ENCODE results near the gene SASS6.

The SASS6 gene

GRCh38 chr1:100146958-100147357, 14.2 kb upstream of the SASS6 start:
- H3K36me3 ChIP-seq (ENCODE audit: control insufficient read depth, insufficient read depth, low read length) = peaks cover 55% of the 10 kb centered on the region
- no peaks in the 10 kb centered on the region for H3K9me3 ChIP-seq (ENCODE audit: control insufficient read depth, insufficient read depth, low read depth, low read length)
- no peak overlapping the region for H3K27ac ChIP-seq (ENCODE audit: low read depth, low read length)
- no peaks in the 10 kb centered on the region for H3K4me1 ChIP-seq (ENCODE audit: control insufficient read depth, insufficient read depth, low read length)
- H3K9ac ChIP-seq (ENCODE audit: low read length) = no peak overlapping the region
- H3K4me3 ChIP-seq (ENCODE audit: low read depth, low read length) = no peak overlapping the region
- no peaks in the 10 kb centered on the region for H3K27me3 ChIP-seq (ENCODE audit: control insufficient read depth, insufficient read depth, low read length)

GRCh38 chr1:100145116-100145515, 12.4 kb upstream of the SASS6 start:
- no peak overlapping the region for H3K4me3 ChIP-seq (ENCODE audit: low read depth, low read length)
- no peaks in the 10 kb centered on the region for H3K4me1 ChIP-seq (ENCODE audit: control insufficient read depth, insufficient read depth, low read length)
- peaks cover 74% of the 10 kb centered on the region for H3K36me3 ChIP-seq (ENCODE audit: control insufficient read depth, insufficient read depth, low read length)
- H3K27ac ChIP-seq (ENCODE audit: low read depth, low read length) = no peak overlapping the region
- H3K9ac ChIP-seq (ENCODE audit: low read length) = no peak overlapping the region
- no peaks in the 10 kb centered on the region for H3K9me3 ChIP-seq (ENCODE audit: control insufficient read depth, insufficient read depth, low read depth, low read length)
- H3K27me3 ChIP-seq (ENCODE audit: control insufficient read depth, insufficient read depth, low read length) = no peaks in the 10 kb centered on the region

GRCh38 chr1:100142343-100142742, 9.6 kb upstream of the SASS6 start:
- no peaks in the 10 kb centered on the region for H3K27me3 ChIP-seq (ENCODE audit: control insufficient read depth, insufficient read depth, low read length)
- no peaks in the 10 kb centered on the region for H3K4me1 ChIP-seq (ENCODE audit: control insufficient read depth, insufficient read depth, low read length)
- H3K27ac ChIP-seq (ENCODE audit: low read depth, low read length) = no peak overlapping the region
- H3K9me3 ChIP-seq (ENCODE audit: control insufficient read depth, insufficient read depth, low read depth, low read length) = no peaks in the 10 kb centered on the region
- H3K4me3 ChIP-seq (ENCODE audit: low read depth, low read length) = no peak overlapping the region
- no peak overlapping the region for H3K9ac ChIP-seq (ENCODE audit: low read length)
- H3K36me3 ChIP-seq (ENCODE audit: control insufficient read depth, insufficient read depth, low read length) = peaks cover 87% of the 10 kb centered on the region

DNA sequence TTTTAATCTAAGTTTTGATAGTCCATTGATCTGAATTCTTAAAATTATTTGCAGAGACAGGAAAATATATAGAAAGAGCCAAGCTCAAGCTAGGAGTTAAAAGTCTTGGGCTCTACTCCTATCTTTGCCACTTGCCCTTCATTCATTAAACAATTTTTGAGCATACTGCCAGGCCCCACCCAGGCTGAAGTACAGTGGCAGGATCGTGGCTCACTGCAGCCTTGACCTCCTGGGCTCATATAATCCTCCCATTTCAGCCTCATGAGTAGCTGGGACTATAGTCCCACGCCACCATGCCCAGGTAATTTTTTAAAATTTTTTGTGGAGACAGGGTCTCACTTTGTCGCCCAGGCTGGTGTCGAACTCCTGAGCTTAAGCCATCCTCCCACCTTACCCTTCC, 8.5 kb upstream of the SASS6 start:
- no peaks in the 10 kb centered on the region for H3K9me3 ChIP-seq (ENCODE audit: control insufficient read depth, insufficient read depth, low read depth, low read length)
- H3K27ac ChIP-seq (ENCODE audit: low read depth, low read length) = no peak overlapping the region
- H3K27me3 ChIP-seq (ENCODE audit: control insufficient read depth, insufficient read depth, low read length) = no peaks in the 10 kb centered on the region
- no peak overlapping the region for H3K9ac ChIP-seq (ENCODE audit: low read length)
- no peak overlapping the region for H3K4me3 ChIP-seq (ENCODE audit: low read depth, low read length)
- H3K4me1 ChIP-seq (ENCODE audit: control insufficient read depth, insufficient read depth, low read length) = no peaks in the 10 kb centered on the region
- H3K36me3 ChIP-seq (ENCODE audit: control insufficient read depth, insufficient read depth, low read length) = peaks cover 91% of the 10 kb centered on the region

GRCh38 chr1:100137602-100138001, 4.9 kb upstream of the SASS6 start:
- H3K9me3 ChIP-seq (ENCODE audit: control insufficient read depth, insufficient read depth, low read depth, low read length) = no peaks in the 10 kb centered on the region
- H3K4me3 ChIP-seq (ENCODE audit: low read depth, low read length) = no peak overlapping the region
- H3K4me1 ChIP-seq (ENCODE audit: control insufficient read depth, insufficient read depth, low read length) = no peaks in the 10 kb centered on the region
- no peaks in the 10 kb centered on the region for H3K27me3 ChIP-seq (ENCODE audit: control insufficient read depth, insufficient read depth, low read length)
- peaks cover 57% of the 10 kb centered on the region for H3K36me3 ChIP-seq (ENCODE audit: control insufficient read depth, insufficient read depth, low read length)
- no peak overlapping the region for H3K9ac ChIP-seq (ENCODE audit: low read length)
- H3K27ac ChIP-seq (ENCODE audit: low read depth, low read length) = no peak overlapping the region

DNA sequence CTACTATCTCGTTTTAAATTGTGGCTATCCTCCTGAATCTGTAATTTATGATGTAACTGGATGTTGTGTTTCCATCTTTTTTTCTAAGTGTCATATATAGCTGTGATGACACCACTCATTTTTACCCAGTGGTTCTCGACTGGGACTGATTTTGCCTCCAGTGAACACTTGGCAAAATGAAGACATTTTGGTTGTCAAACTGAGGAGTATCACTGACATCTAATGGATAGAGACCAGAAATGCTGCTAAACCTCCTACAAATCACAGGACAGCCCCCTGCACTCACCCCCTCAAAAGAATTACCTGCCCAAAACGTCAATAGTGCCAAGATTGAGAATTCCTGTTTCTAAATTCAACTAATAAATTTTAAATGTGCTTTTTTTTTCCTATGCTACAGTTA, 2.1 kb upstream of the SASS6 start:
- peaks cover 29% of the 10 kb centered on the region for H3K36me3 ChIP-seq (ENCODE audit: control insufficient read depth, insufficient read depth, low read length)
- H3K4me1 ChIP-seq (ENCODE audit: control insufficient read depth, insufficient read depth, low read length) = 0 out of 2 replicates have a peak, but pooled peaks cover 6% of the 10 kb centered on the region
- no peak overlapping the region for H3K9ac ChIP-seq (ENCODE audit: low read length)
- no peaks in the 10 kb centered on the region for H3K9me3 ChIP-seq (ENCODE audit: control insufficient read depth, insufficient read depth, low read depth, low read length)
- no peak overlapping the region for H3K27ac ChIP-seq (ENCODE audit: low read depth, low read length)
- H3K4me3 ChIP-seq (ENCODE audit: low read depth, low read length) = no peak overlapping the region
- no peaks in the 10 kb centered on the region for H3K27me3 ChIP-seq (ENCODE audit: control insufficient read depth, insufficient read depth, low read length)

DNA sequence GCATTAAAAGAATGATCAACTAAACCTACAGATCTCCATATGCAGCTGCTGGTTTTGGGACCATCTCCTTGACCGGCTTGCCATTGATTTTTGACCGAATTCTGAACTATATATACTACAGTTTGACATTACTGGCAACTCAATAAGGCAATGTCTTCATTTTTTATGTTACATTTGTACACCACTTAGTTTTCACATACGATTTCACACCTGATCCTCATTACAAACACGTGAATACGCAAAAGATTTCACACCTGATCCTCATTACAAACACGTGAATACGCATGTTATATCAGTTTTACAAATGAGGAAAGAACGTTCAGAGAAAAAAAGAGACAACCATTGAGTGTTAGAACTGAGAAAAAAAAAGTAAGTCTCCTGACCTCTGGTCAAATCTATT, 1.1 kb downstream of the SASS6 start:
- H3K27me3 ChIP-seq (ENCODE audit: control insufficient read depth, insufficient read depth, low read length) = no peaks in the 10 kb centered on the region
- peak overlapping the region; percentile 89 for H3K4me3 ChIP-seq (ENCODE audit: low read depth, low read length)
- no peaks in the 10 kb centered on the region for H3K9me3 ChIP-seq (ENCODE audit: control insufficient read depth, insufficient read depth, low read depth, low read length)
- H3K9ac ChIP-seq (ENCODE audit: low read length) = peak overlapping the region; percentile 88
- 0 out of 2 replicates have a peak, but pooled peaks cover 6% of the 10 kb centered on the region for H3K4me1 ChIP-seq (ENCODE audit: control insufficient read depth, insufficient read depth, low read length)
- H3K27ac ChIP-seq (ENCODE audit: low read depth, low read length) = no peak overlapping the region
- H3K36me3 ChIP-seq (ENCODE audit: control insufficient read depth, insufficient read depth, low read length) = no peaks in the 10 kb centered on the region

- Histone ChIP-seq H3K9ac (ENCODE audit: low read length) (no peak overlapping the region), H3K4me1 (ENCODE audit: control insufficient read depth, insufficient read depth, low read length) (0 out of 2 replicates have a peak, but pooled peaks cover 6% of the 10 kb centered on the region), H3K9me3 (ENCODE audit: control insufficient read depth, insufficient read depth, low read depth, low read length) (no peaks in the 10 kb centered on the region), H3K27ac (ENCODE audit: low read depth, low read length) (no peak overlapping the region), H3K4me3 (ENCODE audit: low read depth, low read length) (no peak overlapping the region), H3K27me3 (ENCODE audit: control insufficient read depth, insufficient read depth, low read length) (no peaks in the 10 kb centered on the region), H3K36me3 (ENCODE audit: control insufficient read depth, insufficient read depth, low read length) (no peaks in the 10 kb centered on the region)
Observed at GRCh38 chr1:100130552-100131077, 2.1 kb downstream of the SASS6 start.

GRCh38 chr1:100127226-100127625, 5.5 kb downstream of the SASS6 start:
- no peaks in the 10 kb centered on the region for H3K27me3 ChIP-seq (ENCODE audit: control insufficient read depth, insufficient read depth, low read length)
- H3K9me3 ChIP-seq (ENCODE audit: control insufficient read depth, insufficient read depth, low read depth, low read length) = no peaks in the 10 kb centered on the region
- no peak overlapping the region for H3K4me3 ChIP-seq (ENCODE audit: low read depth, low read length)
- no peak overlapping the region for H3K9ac ChIP-seq (ENCODE audit: low read length)
- no peak overlapping the region for H3K27ac ChIP-seq (ENCODE audit: low read depth, low read length)
- peaks cover 11% of the 10 kb centered on the region; the same call in 1 of the 2 replicates for H3K36me3 ChIP-seq (ENCODE audit: control insufficient read depth, insufficient read depth, low read length)
- 0 out of 2 replicates have a peak, but pooled peaks cover 6% of the 10 kb centered on the region for H3K4me1 ChIP-seq (ENCODE audit: control insufficient read depth, insufficient read depth, low read length)

- no peaks in the 10 kb centered on the region for H3K27me3 ChIP-seq (ENCODE audit: control insufficient read depth, insufficient read depth, low read length)
- H3K4me3 ChIP-seq (ENCODE audit: low read depth, low read length) = no peak overlapping the region
- peaks cover 41% of the 10 kb centered on the region for H3K36me3 ChIP-seq (ENCODE audit: control insufficient read depth, insufficient read depth, low read length)
- no peaks in the 10 kb centered on the region for H3K9me3 ChIP-seq (ENCODE audit: control insufficient read depth, insufficient read depth, low read depth, low read length)
- no peak overlapping the region for H3K9ac ChIP-seq (ENCODE audit: low read length)
- H3K4me1 ChIP-seq (ENCODE audit: control insufficient read depth, insufficient read depth, low read length) = no peaks in the 10 kb centered on the region
- H3K27ac ChIP-seq (ENCODE audit: low read depth, low read length) = no peak overlapping the region
Observed at GRCh38 chr1:100122177-100122576, 10.6 kb downstream of the SASS6 start.

- Histone ChIP-seq H3K9me3 (ENCODE audit: control insufficient read depth, insufficient read depth, low read depth, low read length) (no peaks in the 10 kb centered on the region), H3K36me3 (ENCODE audit: control insufficient read depth, insufficient read depth, low read length) (peaks cover 45% of the 10 kb centered on the region)
Observed at GRCh38 chr1:100115524-100115923, 17.2 kb downstream of the SASS6 start.

More at GRCh38 chr1:100115524-100115923, 17.2 kb downstream of the SASS6 start:
- Histone ChIP-seq H3K27me3 (ENCODE audit: control insufficient read depth, insufficient read depth, low read length) (no peaks in the 10 kb centered on the region), H3K27ac (ENCODE audit: low read depth, low read length) (no peak overlapping the region), H3K4me3 (ENCODE audit: low read depth, low read length) (no peak overlapping the region), H3K9ac (ENCODE audit: low read length) (no peak overlapping the region), H3K4me1 (ENCODE audit: control insufficient read depth, insufficient read depth, low read length) (no peaks in the 10 kb centered on the region)
